ENCODE data around the gene NLRP7. TPM values are rescaled to one million over a fixed set of nuclear protein-coding genes. Genes with fewer than 3 reads are reported as not detected.
"Not testable (repeated sequence)": the region's sequence is repeated elsewhere in the genome, so short reads cannot be mapped to it uniquely, and the experiment has no call there.

Gene NLRP7
- total and polyA plus RNA-seq, 9 donors: 0.08 to 0.09 TPM; not detected in 7

DNA sequence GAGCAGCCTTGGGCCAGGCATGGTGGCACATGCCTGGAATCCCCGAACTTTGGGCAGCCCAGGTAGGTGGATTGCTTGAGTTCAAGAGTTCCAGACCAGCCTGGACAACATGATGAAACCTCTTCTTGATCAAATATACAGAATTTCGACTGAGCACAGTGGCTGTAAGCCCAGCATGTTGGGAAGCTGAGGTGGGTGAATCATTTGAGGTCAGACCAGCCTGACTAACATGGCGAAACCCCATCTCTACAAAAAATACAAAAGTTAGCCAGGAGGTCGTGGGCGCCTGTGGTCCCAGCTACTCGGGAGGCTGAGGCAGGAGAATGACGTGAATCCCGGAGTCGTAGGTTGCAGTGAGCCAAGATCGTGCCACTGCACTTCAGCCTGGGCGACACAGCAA, 8.0 kb upstream of the NLRP7 start:
- Histone ChIP-seq H3K4me3 (ENCODE audit: low read length) (no peak overlapping the region), H3K9me3 (replicated peaks; ENCODE audit: control insufficient read depth, low read depth, low read length) (no peaks in the 10 kb centered on the region), H3K4me1 (ENCODE audit: control insufficient read depth, insufficient read depth, low read length) (no peaks in the 10 kb centered on the region), H3K27me3 (ENCODE audit: control insufficient read depth, insufficient read depth, low read length) (peaks cover 3% of the 10 kb centered on the region), H3K36me3 (ENCODE audit: control insufficient read depth, insufficient read depth, low read length) (no peaks in the 10 kb centered on the region), H3K27ac (ENCODE audit: low read length) (no peak overlapping the region)
- 90% methylated on average over 10 of the region's 11 CpGs for WGBS (ENCODE audit: insufficient coverage)
- DNase-seq: no peak

- not testable (repeated sequence) for DNase-seq; H3K4me3 ChIP-seq (ENCODE audit: low read length); H3K4me1 ChIP-seq (ENCODE audit: control insufficient read depth, insufficient read depth, low read length); H3K27me3 ChIP-seq (ENCODE audit: control insufficient read depth, insufficient read depth, low read length); H3K36me3 ChIP-seq (ENCODE audit: control insufficient read depth, insufficient read depth, low read length); H3K9me3 ChIP-seq (replicated peaks; ENCODE audit: control insufficient read depth, low read depth, low read length); H3K27ac ChIP-seq (ENCODE audit: low read length)
- WGBS (ENCODE audit: insufficient coverage): no CpG with 5 or more reads among the region's 10 CpGs
These were observed 6.0 kb upstream of the NLRP7 start for GRCh38 chr19:54953345-54953713.

- no peak overlapping the region for H3K4me3 ChIP-seq (ENCODE audit: low read length)
- no peaks in the 10 kb centered on the region for H3K4me1 ChIP-seq (ENCODE audit: control insufficient read depth, insufficient read depth, low read length)
- H3K27ac ChIP-seq (ENCODE audit: low read length): no peak overlapping the region
- DNase-seq: no peak
- peaks cover 3% of the 10 kb centered on the region for H3K27me3 ChIP-seq (ENCODE audit: control insufficient read depth, insufficient read depth, low read length)
- H3K36me3 ChIP-seq (ENCODE audit: control insufficient read depth, insufficient read depth, low read length): no peaks in the 10 kb centered on the region
- WGBS (ENCODE audit: insufficient coverage): 88% methylated on average over 14 of the region's 23 CpGs
- no peaks in the 10 kb centered on the region for H3K9me3 ChIP-seq (replicated peaks; ENCODE audit: control insufficient read depth, low read depth, low read length)
These were observed 5.4 kb upstream of the NLRP7 start for GRCh38 chr19:54952591-54953344.

DNA sequence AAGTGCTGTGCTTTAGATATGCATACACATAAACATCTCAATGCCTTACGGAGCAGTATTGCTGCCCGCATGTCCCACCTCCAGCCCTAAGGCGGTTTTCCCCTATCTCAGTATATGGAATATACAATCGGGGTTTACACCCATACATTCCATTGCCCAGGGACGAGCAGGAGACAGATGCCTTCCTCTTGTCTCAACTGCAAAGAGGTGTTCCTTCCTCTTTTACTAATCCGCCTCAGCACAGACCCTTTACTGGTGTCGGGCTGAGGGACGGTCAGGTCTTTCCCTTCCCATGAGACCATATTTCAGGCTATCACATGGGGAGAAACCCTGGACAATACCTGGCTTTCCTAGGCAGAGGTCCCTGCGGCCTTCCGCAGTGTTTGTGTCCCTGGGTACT, 3.2 kb upstream of the NLRP7 start:
- not testable (repeated sequence) for H3K27me3 ChIP-seq (ENCODE audit: control insufficient read depth, insufficient read depth, low read length); H3K4me1 ChIP-seq (ENCODE audit: control insufficient read depth, insufficient read depth, low read length)
- WGBS (ENCODE audit: insufficient coverage): 72% methylated on average over 4 of the region's 10 CpGs

GRCh38 chr19:54949412-54949811, 2.1 kb upstream of the NLRP7 start:
- no CpG with 5 or more reads among the region's 2 CpGs for WGBS (ENCODE audit: insufficient coverage)
- DNase-seq: no peak
- H3K27me3 ChIP-seq (ENCODE audit: control insufficient read depth, insufficient read depth, low read length): no peaks in the 10 kb centered on the region

More for the DNA sequence above, 3.2 kb upstream of the NLRP7 start:
- H3K27ac ChIP-seq (ENCODE audit: low read length); DNase-seq; H3K9me3 ChIP-seq (replicated peaks; ENCODE audit: control insufficient read depth, low read depth, low read length); H3K4me3 ChIP-seq (ENCODE audit: low read length); H3K36me3 ChIP-seq (ENCODE audit: control insufficient read depth, insufficient read depth, low read length): not testable (repeated sequence)

GRCh38 chr19:54943772-54944361, 3.5 kb downstream of the NLRP7 start:
- H3K27me3 ChIP-seq (ENCODE audit: control insufficient read depth, insufficient read depth, low read length); H3K4me1 ChIP-seq (ENCODE audit: control insufficient read depth, insufficient read depth, low read length); DNase-seq; H3K4me3 ChIP-seq (ENCODE audit: low read length); H3K36me3 ChIP-seq (ENCODE audit: control insufficient read depth, insufficient read depth, low read length); H3K27ac ChIP-seq (ENCODE audit: low read length); H3K9me3 ChIP-seq (replicated peaks; ENCODE audit: control insufficient read depth, low read depth, low read length): not testable (repeated sequence)
- 43% methylated on average over 4 of the region's 11 CpGs for WGBS (ENCODE audit: insufficient coverage)

More at GRCh38 chr19:54949412-54949811, 2.1 kb upstream of the NLRP7 start:
- no peaks in the 10 kb centered on the region for H3K36me3 ChIP-seq (ENCODE audit: control insufficient read depth, insufficient read depth, low read length)
- no peaks in the 10 kb centered on the region for H3K4me1 ChIP-seq (ENCODE audit: control insufficient read depth, insufficient read depth, low read length)
- H3K9me3 ChIP-seq (replicated peaks; ENCODE audit: control insufficient read depth, low read depth, low read length): no peaks in the 10 kb centered on the region
- no peak overlapping the region for H3K4me3 ChIP-seq (ENCODE audit: low read length)
- no peak overlapping the region for H3K27ac ChIP-seq (ENCODE audit: low read length)

DNA sequence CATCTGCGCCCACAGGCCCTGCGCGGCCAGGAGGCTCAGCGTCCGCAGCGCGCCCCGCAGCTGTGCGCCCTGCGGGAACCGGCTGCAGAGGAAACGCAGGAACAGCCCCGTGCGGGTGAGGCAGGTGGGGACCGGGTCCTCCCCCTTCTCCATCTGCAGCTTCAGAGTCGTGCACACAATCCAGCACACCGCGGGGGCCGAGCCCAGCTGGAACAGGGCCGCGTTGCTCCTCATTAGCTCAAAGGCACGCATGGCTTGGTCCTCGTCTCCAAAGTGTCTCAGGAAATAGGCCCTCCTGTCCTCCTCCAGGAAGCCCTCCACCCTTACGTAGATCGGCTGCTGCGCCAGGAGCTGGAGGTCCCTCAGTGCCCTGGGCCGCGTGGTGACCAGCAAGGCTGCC, 7.8 kb downstream of the NLRP7 start:
- H3K9me3 ChIP-seq (replicated peaks; ENCODE audit: control insufficient read depth, low read depth, low read length); H3K4me3 ChIP-seq (ENCODE audit: low read length); H3K27ac ChIP-seq (ENCODE audit: low read length); H3K27me3 ChIP-seq (ENCODE audit: control insufficient read depth, insufficient read depth, low read length); DNase-seq; H3K36me3 ChIP-seq (ENCODE audit: control insufficient read depth, insufficient read depth, low read length); H3K4me1 ChIP-seq (ENCODE audit: control insufficient read depth, insufficient read depth, low read length): not testable (repeated sequence)
- 62% methylated on average over 5 of the region's 28 CpGs for WGBS (ENCODE audit: insufficient coverage)

GRCh38 chr19:54938906-54939305, 8.4 kb downstream of the NLRP7 start:
- no peaks in the 10 kb centered on the region for H3K36me3 ChIP-seq (ENCODE audit: control insufficient read depth, insufficient read depth, low read length)
- DNase-seq: no peak
- no peaks in the 10 kb centered on the region for H3K4me1 ChIP-seq (ENCODE audit: control insufficient read depth, insufficient read depth, low read length)
- H3K27ac ChIP-seq (ENCODE audit: low read length): no peak overlapping the region
- no peaks in the 10 kb centered on the region for H3K9me3 ChIP-seq (replicated peaks; ENCODE audit: control insufficient read depth, low read depth, low read length)
- 83% methylated on average over 8 of the region's 11 CpGs for WGBS (ENCODE audit: insufficient coverage)
- H3K4me3 ChIP-seq (ENCODE audit: low read length): no peak overlapping the region
- no peaks in the 10 kb centered on the region for H3K27me3 ChIP-seq (ENCODE audit: control insufficient read depth, insufficient read depth, low read length)

DNA sequence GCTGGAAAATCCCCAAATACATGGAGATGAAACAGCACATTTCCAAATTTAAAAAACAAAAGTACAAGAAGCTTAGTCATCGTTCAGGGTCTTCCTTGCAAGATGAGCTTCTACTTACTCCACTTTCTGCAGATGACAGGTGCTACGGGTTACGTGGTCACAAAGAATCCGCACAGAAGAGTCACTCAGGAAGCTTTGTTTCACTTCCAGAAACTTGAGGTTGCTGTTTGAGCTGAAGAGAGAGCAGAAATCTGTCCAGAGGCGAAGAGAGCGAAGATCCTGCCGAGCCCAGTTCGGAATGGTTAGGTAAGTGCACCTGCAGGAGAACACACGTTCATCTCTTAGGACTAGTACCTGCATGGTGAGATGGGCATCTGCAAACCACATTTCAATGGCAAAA, 9.4 kb downstream of the NLRP7 start:
- Histone ChIP-seq H3K4me3 (ENCODE audit: low read length) (no peak overlapping the region), H3K27ac (ENCODE audit: low read length) (no peak overlapping the region), H3K4me1 (ENCODE audit: control insufficient read depth, insufficient read depth, low read length) (no peaks in the 10 kb centered on the region), H3K27me3 (ENCODE audit: control insufficient read depth, insufficient read depth, low read length) (no peaks in the 10 kb centered on the region), H3K36me3 (ENCODE audit: control insufficient read depth, insufficient read depth, low read length) (no peaks in the 10 kb centered on the region), H3K9me3 (replicated peaks; ENCODE audit: control insufficient read depth, low read depth, low read length) (no peaks in the 10 kb centered on the region)
- 86% methylated on average over 7 of the region's 9 CpGs for WGBS (ENCODE audit: insufficient coverage)
- DNase-seq: no peak

DNA sequence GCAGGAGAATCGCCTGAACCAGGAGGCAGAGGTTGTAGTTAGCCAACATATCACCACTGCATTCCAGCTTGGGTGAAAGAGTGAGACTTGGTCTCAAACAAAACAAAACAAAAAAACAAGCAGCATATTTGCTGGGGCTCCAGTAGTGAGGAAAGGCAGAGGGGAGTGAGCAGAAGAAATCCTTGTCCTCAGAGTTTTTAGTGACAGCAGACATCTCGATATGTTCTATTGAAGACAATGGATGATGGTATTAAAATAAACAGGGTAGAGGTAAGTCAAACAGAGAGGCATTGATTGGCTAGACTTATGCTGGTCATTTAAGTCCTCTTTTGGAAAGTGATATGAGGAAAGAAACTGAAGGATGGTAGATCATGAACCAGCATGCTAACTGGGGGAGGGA, 19.0 kb downstream of the NLRP7 start:
- WGBS (ENCODE audit: insufficient coverage): 93% methylated on average over 1 of the region's 2 CpGs
- no peak for DNase-seq
- no peaks in the 10 kb centered on the region for H3K36me3 ChIP-seq (ENCODE audit: control insufficient read depth, insufficient read depth, low read length)

More for the DNA sequence above, 19.0 kb downstream of the NLRP7 start:
- H3K27me3 ChIP-seq (ENCODE audit: control insufficient read depth, insufficient read depth, low read length): no peaks in the 10 kb centered on the region
- H3K9me3 ChIP-seq (replicated peaks; ENCODE audit: control insufficient read depth, low read depth, low read length): peaks cover 17% of the 10 kb centered on the region
- H3K4me1 ChIP-seq (ENCODE audit: control insufficient read depth, insufficient read depth, low read length): no peaks in the 10 kb centered on the region
- no peak overlapping the region for H3K4me3 ChIP-seq (ENCODE audit: low read length)
- H3K27ac ChIP-seq (ENCODE audit: low read length): no peak overlapping the region
